ENCODE results near the gene PTPN1.

PTPN1 gene

GRCh38 chr20:50587291-50587961 lies 77.2 kb downstream of the PTPN1 start:
- H3K4me3 ChIP-seq (ENCODE audit: low read length): no peak overlapping the region
- H4K20me1 ChIP-seq (ENCODE audit: control insufficient read depth, insufficient read depth, low read depth, low read length): 0 out of 2 replicates have a peak, but pooled peaks cover 3% of the 10 kb centered on the region
- no peaks in the 10 kb centered on the region for H3K79me2 ChIP-seq (ENCODE audit: control insufficient read depth, low read length)
- peaks cover 18% of the 10 kb centered on the region for H3K36me3 ChIP-seq (ENCODE audit: control insufficient read depth, low read length)
- no peaks in the 10 kb centered on the region for H3K9me3 ChIP-seq (ENCODE audit: control insufficient read depth, insufficient read depth, low read length)
- no peaks in the 10 kb centered on the region; the same call in 1 of the 2 replicates for H3F3A ChIP-seq (ENCODE audit: control insufficient read depth, insufficient read depth)
- no peak overlapping the region for H3K27ac ChIP-seq (ENCODE audit: low read depth, low read length)
- TF ChIP-seq EZH2phosphoT487 (IDR thresholded peaks at IDR 0.05; ENCODE audit: borderline replicate concordance, low read length) (no peak), CTCF (IDR thresholded peaks at IDR 0.05; ENCODE audit: low read depth, low read length, poor library complexity, severe bottlenecking) (no peak)
- H3K4me1 ChIP-seq (ENCODE audit: control insufficient read depth, low read length): peaks cover 6% of the 10 kb centered on the region
- no peaks in the 10 kb centered on the region for H3K9me2 ChIP-seq (replicated peaks; ENCODE audit: control insufficient read depth, low read length)
- H3K4me2 ChIP-seq (ENCODE audit: low read length): no peak overlapping the region
- H3K27me3 ChIP-seq (ENCODE audit: control insufficient read depth, low read length): no peaks in the 10 kb centered on the region

DNA sequence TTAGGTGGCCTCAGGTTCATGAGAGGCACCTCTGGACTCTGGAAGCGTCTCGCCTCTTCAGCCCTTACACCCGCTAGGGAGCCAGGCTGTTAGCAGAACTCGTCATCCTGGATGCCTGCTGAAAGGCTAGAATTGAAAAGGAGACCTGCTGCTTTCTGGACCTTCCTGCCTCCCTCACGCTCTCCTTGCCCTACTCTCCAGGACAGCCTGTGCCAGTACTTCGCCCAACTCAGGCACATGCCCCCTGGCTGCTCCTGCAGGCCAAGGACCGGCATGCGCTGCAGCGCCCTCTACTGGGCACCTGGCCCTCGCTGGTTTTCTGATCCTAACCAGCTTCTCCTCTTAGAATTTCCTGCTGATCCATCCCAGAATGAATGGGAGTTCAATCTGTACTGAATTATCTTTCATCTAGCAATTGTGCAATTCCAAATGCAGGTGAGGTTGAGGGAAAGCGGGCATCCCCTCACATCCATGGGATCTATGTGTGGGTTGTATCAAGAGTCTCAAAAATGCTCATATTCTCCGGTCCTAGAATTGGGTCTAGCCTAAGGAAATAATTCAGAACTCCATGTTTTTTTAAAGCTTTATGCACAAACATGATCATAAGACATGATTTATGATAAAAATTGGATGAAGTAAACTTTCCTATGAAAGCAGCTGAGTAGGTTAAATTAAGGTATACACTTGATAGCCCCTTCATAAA lies 78.0 kb downstream of the PTPN1 start:
- Histone ChIP-seq H3K9me3 (ENCODE audit: control insufficient read depth, insufficient read depth, low read length) (no peaks in the 10 kb centered on the region), H3K4me3 (ENCODE audit: low read length) (no peak overlapping the region), H3K4me2 (ENCODE audit: low read length) (no peak overlapping the region), H3F3A (ENCODE audit: control insufficient read depth, insufficient read depth) (no peaks in the 10 kb centered on the region; the same call in 1 of the 2 replicates), H3K36me3 (ENCODE audit: control insufficient read depth, low read length) (peaks cover 10% of the 10 kb centered on the region), H3K9me2 (replicated peaks; ENCODE audit: control insufficient read depth, low read length) (no peaks in the 10 kb centered on the region), H3K27ac (ENCODE audit: low read depth, low read length) (no peak overlapping the region), H3K27me3 (ENCODE audit: control insufficient read depth, low read length) (no peaks in the 10 kb centered on the region), H4K20me1 (ENCODE audit: control insufficient read depth, insufficient read depth, low read depth, low read length) (0 out of 2 replicates have a peak, but pooled peaks cover 3% of the 10 kb centered on the region), H3K4me1 (ENCODE audit: control insufficient read depth, low read length) (no peaks in the 10 kb centered on the region), H3K79me2 (ENCODE audit: control insufficient read depth, low read length) (no peaks in the 10 kb centered on the region)
- peak; percentile 100 for TF ChIP-seq CTCF (IDR thresholded peaks at IDR 0.05; ENCODE audit: low read depth, low read length, poor library complexity, severe bottlenecking)
- TF ChIP-seq EZH2phosphoT487 (IDR thresholded peaks at IDR 0.05; ENCODE audit: borderline replicate concordance, low read length): no peak

GRCh38 chr20:50589548-50590347 lies 79.6 kb downstream of the PTPN1 start:
- H3K4me2 ChIP-seq (ENCODE audit: low read length): no peak overlapping the region
- no peaks in the 10 kb centered on the region; the same call in 1 of the 2 replicates for H3K36me3 ChIP-seq (ENCODE audit: control insufficient read depth, low read length)
- H3K4me1 ChIP-seq (ENCODE audit: control insufficient read depth, low read length): no peaks in the 10 kb centered on the region
- H3K79me2 ChIP-seq (ENCODE audit: control insufficient read depth, low read length): no peaks in the 10 kb centered on the region
- H3F3A ChIP-seq (ENCODE audit: control insufficient read depth, insufficient read depth): no peaks in the 10 kb centered on the region; the same call in 1 of the 2 replicates
- H3K27ac ChIP-seq (ENCODE audit: low read depth, low read length): no peak overlapping the region
- H3K9me3 ChIP-seq (ENCODE audit: control insufficient read depth, insufficient read depth, low read length): no peaks in the 10 kb centered on the region
- peaks cover 6% of the 10 kb centered on the region for H3K27me3 ChIP-seq (ENCODE audit: control insufficient read depth, low read length)
- H3K9me2 ChIP-seq (replicated peaks; ENCODE audit: control insufficient read depth, low read length): no peaks in the 10 kb centered on the region
- TF ChIP-seq CTCF (IDR thresholded peaks at IDR 0.05; ENCODE audit: low read depth, low read length, poor library complexity, severe bottlenecking) (no peak), EZH2phosphoT487 (IDR thresholded peaks at IDR 0.05; ENCODE audit: borderline replicate concordance, low read length) (no peak)
- H3K4me3 ChIP-seq (ENCODE audit: low read length): no peak overlapping the region
- no peaks in the 10 kb centered on the region for H4K20me1 ChIP-seq (ENCODE audit: control insufficient read depth, insufficient read depth, low read depth, low read length)

Data from DOHH2 (cell line).